GM12878 (cell line): ENCODE data around the gene CPT1C. TPM values are rescaled to one million over a fixed set of nuclear protein-coding genes. Genes with fewer than 3 reads are reported as not detected.

Experiments
- ATAC-seq: fragments of 200-7000 bp; cut with Tn5 transposase; 3 replicates; pipeline ENCODE4 v1.9.1; 2020; ENCODE audit warnings: mild to moderate bottlenecking, moderate library complexity
- BruUV-seq: library from RNA; stranded (reverse); fragments of 400-500 nt; replicated peaks from 2 replicates; lab custom pipeline; 2021; lab: Mats Ljungman, UMichigan
- CTCF ChIA-PET: fragments of 300-600 bp; sonication (Branson Sonifier 250); formaldehyde crosslinking; extraction: SDS; loops from one replicate; lab custom pipeline; 2021; ENCODE audit warnings: inconsistent platforms; lab: Yijun Ruan, JAX
- POLR2A ChIA-PET: fragments of 350-600 bp; formaldehyde crosslinking; extraction: SDS; loops from one replicate; lab custom pipeline; 2021; ENCODE audit warnings: inconsistent platforms; lab: Charles Lee
- RAD21 ChIA-PET: fragments of 300-600 bp; sonication (Branson Sonifier 250); formaldehyde crosslinking; loops from one replicate; lab custom pipeline; 2023; ENCODE audit warnings: antibody characterized with exemption; ENCODE audit not compliant: unreplicated experiment; lab: Charles Lee
- SMC1A ChIA-PET: fragments of 300-600 bp; sonication (Branson Sonifier 250); formaldehyde crosslinking; loops from one replicate; lab custom pipeline; 2023; ENCODE audit not compliant: unreplicated experiment, uncharacterized antibody; lab: Charles Lee
- DNase-seq: peaks from one replicate; pipeline ENCODE4 v3.0.0-alpha.2; 2011; ENCODE audit warnings: low read depth, low spot score
- FAIRE-seq: peaks from 3 replicates; lab custom pipeline; 2011; peaks lifted over from hg19 to GRCh38; lab: Jason Lieb, UNC
- H2AFZ ChIP-seq: 2 replicates; pipeline ENCODE4 v1.6.0; 2011; ENCODE audit warnings: low read depth, low read length, control low read depth; ENCODE audit not compliant: control insufficient read depth
- H3K27ac ChIP-seq: 2 replicates; pipeline ENCODE4 v1.5.1; 2011; ENCODE audit warnings: control low read depth; ENCODE audit not compliant: control insufficient read depth, insufficient read depth
- H3K27me3 ChIP-seq, 2 experiments: replicated peaks in 1 of 2; 2 replicates each; pipeline versions ENCODE4 v1.6.0 to v1.6.1; 2011; ENCODE audit warnings: low read length in 1 of 2; ENCODE audit not compliant: control insufficient read depth in 2 of 2, insufficient read depth in 2 of 2
- H3K36me3 ChIP-seq, 2 experiments: 2 replicates each; pipeline ENCODE4 v1.5.1; 2011; ENCODE audit warnings: low read length in 1 of 2; ENCODE audit not compliant: control insufficient read depth in 2 of 2, insufficient read depth in 2 of 2
- H3K4me1 ChIP-seq: 2 replicates; pipeline ENCODE4 v1.6.1; 2011; ENCODE audit warnings: mild to moderate bottlenecking, low read length, moderate library complexity, mixed read lengths; ENCODE audit not compliant: control insufficient read depth, insufficient read depth
- H3K4me2 ChIP-seq: 2 replicates; pipeline ENCODE4 v1.6.0; 2011; ENCODE audit warnings: control low read depth; ENCODE audit not compliant: control insufficient read depth, insufficient read depth
- H3K4me3 ChIP-seq: fragments of 200-600 bp; sonication (generic); 2 replicates; pipeline ENCODE4 v1.5.1; 2016
- H3K79me2 ChIP-seq: 2 replicates; pipeline ENCODE4 v1.6.0; 2011; ENCODE audit warnings: low read length; ENCODE audit not compliant: control insufficient read depth, insufficient read depth
- H3K9ac ChIP-seq: 2 replicates; pipeline ENCODE4 v1.8.0; 2011; ENCODE audit warnings: low read length, control low read depth, mixed read lengths; ENCODE audit not compliant: control insufficient read depth, insufficient read depth
- H3K9me3 ChIP-seq: replicated peaks from 3 replicates; pipeline ENCODE4 v1.5.1; 2011; ENCODE audit warnings: mild to moderate bottlenecking, low read length; ENCODE audit not compliant: control insufficient read depth, insufficient read depth
- H4K20me1 ChIP-seq: 2 replicates; pipeline ENCODE4 v1.6.0; 2011; ENCODE audit not compliant: control insufficient read depth, insufficient read depth
- BACH1 ChIP-seq: fragments of 450-650 bp; IDR thresholded peaks from 2 replicates; pipeline ENCODE4 v1.6.1; 2017; ENCODE audit warnings: mild to moderate bottlenecking, borderline replicate concordance
- DPF2 ChIP-seq: fragments of 450-650 bp; IDR thresholded peaks from 2 replicates; pipeline ENCODE4 v1.6.1; 2017; ENCODE audit warnings: mild to moderate bottlenecking
- FOXK2 ChIP-seq: fragments of 450-650 bp; IDR thresholded peaks from 2 replicates; pipeline ENCODE4 v1.6.1; 2017; ENCODE audit warnings: mild to moderate bottlenecking, moderate library complexity
- IKZF2 ChIP-seq, 2 experiments: fragments of 450-650 bp; IDR thresholded peaks; 2 replicates each; pipeline ENCODE4 v1.6.1; 2017; ENCODE audit warnings: mild to moderate bottlenecking in 2 of 2, moderate library complexity in 2 of 2
- MTA3 ChIP-seq: IDR thresholded peaks from 2 replicates; pipeline ENCODE4 v1.6.1; 2012; ENCODE audit warnings: low read length, inconsistent platforms, borderline replicate concordance
- NR2F1 ChIP-seq: fragments of 450-650 bp; conservative IDR thresholded peaks from 2 replicates; pipeline ENCODE4 v1.6.1; 2017; ENCODE audit warnings: mild to moderate bottlenecking
- PAX5 ChIP-seq: IDR thresholded peaks from 2 replicates; pipeline ENCODE4 v1.6.1; 2011; ENCODE audit warnings: low read depth, low read length, borderline replicate concordance
- RUNX3 ChIP-seq: IDR thresholded peaks from 2 replicates; pipeline ENCODE4 v1.6.1; 2012; ENCODE audit warnings: low read length, inconsistent platforms
- SMARCA5 ChIP-seq: fragments of 450-650 bp; IDR thresholded peaks from 2 replicates; pipeline ENCODE4 v1.6.1; 2017; ENCODE audit warnings: mild to moderate bottlenecking
- TCF12 ChIP-seq: IDR thresholded peaks from 2 replicates; pipeline ENCODE4 v1.6.1; 2011; ENCODE audit warnings: low read depth, mild to moderate bottlenecking, low read length
- WGBS: methylation state at CpG from one replicate; pipeline ENCODE4 v1.1.6; 2016; ENCODE audit warnings: low lambda C conversion rate; ENCODE audit not compliant: insufficient replicate concordance, insufficient coverage; ENCODE audit errors: missing lambda C conversion rate; 5-methylcytosine and 5-hydroxymethylcytosine counted together
- in situ Hi-C: fragments of 300-500 bp; cut with MboI; formaldehyde crosslinking; loops from 9 replicates; pipeline ENCODE4 v1.14.3; 2018; ENCODE audit warnings: mixed read lengths
- intact Hi-C: fragments of 100-400 bp; cut with micrococcal nuclease; formaldehyde crosslinking; loops from one replicate; pipeline ENCODE4 v1.14.2; 2022; ENCODE audit not compliant: unreplicated experiment
- polyA plus RNA-seq, 11 experiments: library from polyadenylated mRNA; depleted of rRNA in 4 of 11; unstranded in 6 of 11; stranded (reverse) in 5 of 11; fragments of >200 nt; fragmentation: Nextera tagmentation in 4 of 11; fragmentation: Illumina TruSeq in 1 of 11; extraction: Ambion mirVana in 4 of 11; extraction: Trizol in 1 of 11; gene quantifications; 1 replicate in 1 of 11; 2 replicates in 10 of 11; pipeline versions ENCODE4 v1.2.1 to v1.2.3, GENCODE V29; 2011 to 2016; ENCODE audit warnings: inconsistent platforms in 2 of 11, missing spikeins in 2 of 11, low read depth in 1 of 11
- total RNA-seq, 4 experiments: library from RNA; depleted of rRNA in 3 of 4; stranded (reverse); fragments of >200 nt in 3 of 4; fragmentation: Illumina TruSeq in 1 of 4; extraction: Trizol in 1 of 4; gene quantifications; 2 replicates each; pipeline versions ENCODE4 v1.2.1 to v1.2.3, GENCODE V29; 2013 to 2021
- TF ChIP-seq, protein P1 (sequence below): fragments of 450-650 bp; IDR thresholded peaks from 2 replicates; pipeline ENCODE4 v1.6.1; 2016; ENCODE audit warnings: mild to moderate bottlenecking
- TF ChIP-seq, protein P2 (sequence below): fragments of 450-650 bp; IDR thresholded peaks from 2 replicates; pipeline ENCODE4 v1.6.1; 2016; ENCODE audit warnings: mild to moderate bottlenecking

CPT1C gene
- total and polyA plus RNA-seq, 10 of the 15 experiments (the other 5 are each of a cell fraction or from before 2014, with no cell fraction given): 0.04 to 0.56 (median 0.21) TPM; not detected in 3

GRCh38 chr19:49664171-49665035 is 26.5 kb upstream of the CPT1C start (continued):
- TF ChIP-seq, protein P1, sequence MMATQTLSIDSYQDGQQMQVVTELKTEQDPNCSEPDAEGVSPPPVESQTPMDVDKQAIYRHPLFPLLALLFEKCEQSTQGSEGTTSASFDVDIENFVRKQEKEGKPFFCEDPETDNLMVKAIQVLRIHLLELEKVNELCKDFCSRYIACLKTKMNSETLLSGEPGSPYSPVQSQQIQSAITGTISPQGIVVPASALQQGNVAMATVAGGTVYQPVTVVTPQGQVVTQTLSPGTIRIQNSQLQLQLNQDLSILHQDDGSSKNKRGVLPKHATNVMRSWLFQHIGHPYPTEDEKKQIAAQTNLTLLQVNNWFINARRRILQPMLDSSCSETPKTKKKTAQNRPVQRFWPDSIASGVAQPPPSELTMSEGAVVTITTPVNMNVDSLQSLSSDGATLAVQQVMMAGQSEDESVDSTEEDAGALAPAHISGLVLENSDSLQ: peak; percentile 41; the same call in 1 of the 2 replicates
- TF ChIP-seq BACH1: peak; percentile 20; the same call in 1 of the 2 replicates
- no peak for TF ChIP-seq PAX5
- 0 out of 2 replicates have a peak, but pooled peaks have one; percentile 14 for TF ChIP-seq NR2F1
- TF ChIP-seq FOXK2: peak; percentile 87

- Histone ChIP-seq H4K20me1 (peaks cover 4% of the 10 kb centered on the region), H3K9me3 (no peaks in the 10 kb centered on the region), H2AFZ (peak overlapping the region; percentile 91), H3K36me3 (peaks cover 12 to 17% of the 10 kb centered on the region in 2 experiments), H3K79me2 (peaks cover 36% of the 10 kb centered on the region), H3K9ac (peak overlapping the region; percentile 97), H3K27me3 (no peaks in the 10 kb centered on the region), H3K27ac (peak overlapping the region; percentile 91), H3K4me1 (peaks cover 14% of the 10 kb centered on the region), H3K4me3 (peak overlapping the region; percentile 99), H3K4me2 (peak overlapping the region; percentile 91)
- no peak for FAIRE-seq
- no peak for ATAC-seq
- SMC1A ChIA-PET: interaction anchor here (1.7 to 2.2 kb wide), 5 partner anchors 11 to 72 kb away, joined by 4 to 9 read pairs (median 7); partner anchors contain the start of gene RRAS
- 0% methylated on average over 7 of the region's 7 CpGs for WGBS
- CTCF ChIA-PET: interaction anchor here (0.6 to 5.5 kb wide), 6 partner anchors 11 to 707 kb away, joined by 3 to 80 read pairs (median 8); partner anchors contain the start of genes PRMT1, PRRG2 and SCAF1
- BruUV-seq: no TSS peak
- TF ChIP-seq DPF2 (0 out of 2 replicates have a peak, but pooled peaks have one; percentile 18), RUNX3 (no peak), SMARCA5 (0 out of 2 replicates have a peak, but pooled peaks have one; percentile 2), TCF12 (no peak), IKZF2 (IDR thresholded peaks at IDR 0.05) (no peak), MTA3 (peak; percentile 80; the same call in 1 of the 2 replicates), PAX5 (no peak)
- TF ChIP-seq, protein P2, sequence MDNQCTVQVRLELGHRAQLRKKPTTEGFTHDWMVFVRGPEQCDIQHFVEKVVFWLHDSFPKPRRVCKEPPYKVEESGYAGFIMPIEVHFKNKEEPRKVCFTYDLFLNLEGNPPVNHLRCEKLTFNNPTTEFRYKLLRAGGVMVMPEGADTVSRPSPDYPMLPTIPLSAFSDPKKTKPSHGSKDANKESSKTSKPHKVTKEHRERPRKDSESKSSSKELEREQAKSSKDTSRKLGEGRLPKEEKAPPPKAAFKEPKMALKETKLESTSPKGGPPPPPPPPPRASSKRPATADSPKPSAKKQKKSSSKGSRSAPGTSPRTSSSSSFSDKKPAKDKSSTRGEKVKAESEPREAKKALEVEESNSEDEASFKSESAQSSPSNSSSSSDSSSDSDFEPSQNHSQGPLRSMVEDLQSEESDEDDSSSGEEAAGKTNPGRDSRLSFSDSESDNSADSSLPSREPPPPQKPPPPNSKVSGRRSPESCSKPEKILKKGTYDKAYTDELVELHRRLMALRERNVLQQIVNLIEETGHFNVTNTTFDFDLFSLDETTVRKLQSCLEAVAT: peak; percentile 44; the same call in 1 of the 2 replicates
- intact Hi-C loops (loop anchor here (2.0 kb wide), 1 partner anchor 22 kb away; the partner anchor contains the start of gene SCAF1), in situ Hi-C loops (loop anchor here (5.0 kb wide), 1 partner anchor 168 kb away; the partner anchor contains the start of gene RPS11)
- POLR2A ChIA-PET: interaction anchor here (0.6 to 6.0 kb wide), 10 partner anchors 12 to 329 kb away, joined by 3 to 126 read pairs (median 5); partner anchors contain the start of genes AP2A1, NOSIP, PRMT1 and PRRG2
- RAD21 ChIA-PET: interaction anchor here (0.8 to 3.4 kb wide), 8 partner anchors 10 to 75 kb away, joined by 3 to 34 read pairs (median 6); partner anchors contain the start of genes PRMT1, RRAS and SCAF1
- no peak for DNase-seq
Measured at GRCh38 chr19:49665036-49665350, 25.9 kb upstream of the CPT1C start.
